ENCODE measurements around the gene MRPL40.
A peak's percentile ranks its signal among the peaks of the same experiment; 100 is the strongest.

The MRPL40 gene

GRCh38 chr22:19472233-19472632, 39.9 kb downstream of the MRPL40 start:
- H3K4me2 ChIP-seq (ENCODE audit: low read depth, low read length, poor library complexity, severe bottlenecking): no peak overlapping the region
- no peak overlapping the region for H3K4me3 ChIP-seq (ENCODE audit: low read length, poor library complexity, severe bottlenecking)
- H3K9ac ChIP-seq (ENCODE audit: low read depth, low read length, poor library complexity, severe bottlenecking): no peak overlapping the region
- H3K4me1 ChIP-seq (ENCODE audit: insufficient read depth, low read length, poor library complexity, severe bottlenecking): peaks cover 11% of the 10 kb centered on the region
- H3K79me2 ChIP-seq (ENCODE audit: insufficient read depth, low read length): peaks cover 25% of the 10 kb centered on the region
- TF ChIP-seq CTCF (conservative IDR thresholded peaks at IDR 0.05; ENCODE audit: low read length) (no peak), EZH2phosphoT487 (IDR thresholded peaks at IDR 0.05; ENCODE audit: borderline replicate concordance) (no peak)
- no peaks in the 10 kb centered on the region for H3K27me3 ChIP-seq (ENCODE audit: insufficient read depth, low read length, poor library complexity, severe bottlenecking)
- no peaks in the 10 kb centered on the region for H3K9me2 ChIP-seq (replicated peaks; ENCODE audit: low read depth, low read length)
- no peaks in the 10 kb centered on the region for H3K9me3 ChIP-seq (ENCODE audit: insufficient read depth, low read depth, low read length)
- H4K20me1 ChIP-seq (ENCODE audit: insufficient read depth, low read length, poor library complexity, severe bottlenecking): peaks cover 4% of the 10 kb centered on the region
- H3K36me3 ChIP-seq (ENCODE audit: insufficient read depth, low read length): peaks cover 62% of the 10 kb centered on the region; the same call in 1 of the 2 replicates
- H2AFZ ChIP-seq (ENCODE audit: low read length): no peak overlapping the region
- no peaks in the 10 kb centered on the region for H3F3A ChIP-seq (ENCODE audit: low read depth)

GRCh38 chr22:19473578-19473977, 41.2 kb downstream of the MRPL40 start:
- Histone ChIP-seq H3K9me3 (ENCODE audit: insufficient read depth, low read depth, low read length) (no peaks in the 10 kb centered on the region), H3K4me2 (ENCODE audit: low read depth, low read length, poor library complexity, severe bottlenecking) (no peak overlapping the region), H3K4me3 (ENCODE audit: low read length, poor library complexity, severe bottlenecking) (no peak overlapping the region), H3K9me2 (replicated peaks; ENCODE audit: low read depth, low read length) (no peaks in the 10 kb centered on the region), H3K9ac (ENCODE audit: low read depth, low read length, poor library complexity, severe bottlenecking) (no peak overlapping the region), H3K27me3 (ENCODE audit: insufficient read depth, low read length, poor library complexity, severe bottlenecking) (no peaks in the 10 kb centered on the region), H4K20me1 (ENCODE audit: insufficient read depth, low read length, poor library complexity, severe bottlenecking) (peaks cover 16% of the 10 kb centered on the region), H3K79me2 (ENCODE audit: insufficient read depth, low read length) (peaks cover 39% of the 10 kb centered on the region), H3K4me1 (ENCODE audit: insufficient read depth, low read length, poor library complexity, severe bottlenecking) (peaks cover 19% of the 10 kb centered on the region), H3F3A (ENCODE audit: low read depth) (no peaks in the 10 kb centered on the region), H3K36me3 (ENCODE audit: insufficient read depth, low read length) (peaks cover 49% of the 10 kb centered on the region; the same call in 1 of the 2 replicates), H2AFZ (ENCODE audit: low read length) (no peak overlapping the region)
- TF ChIP-seq CTCF (conservative IDR thresholded peaks at IDR 0.05; ENCODE audit: low read length) (peak; percentile 19; the same call in 1 of the 2 replicates), EZH2phosphoT487 (IDR thresholded peaks at IDR 0.05; ENCODE audit: borderline replicate concordance) (no peak)

GRCh38 chr22:19476023-19476422, 43.7 kb downstream of the MRPL40 start:
- Histone ChIP-seq H3K9ac (ENCODE audit: low read depth, low read length, poor library complexity, severe bottlenecking) (peak overlapping the region; percentile 26), H4K20me1 (ENCODE audit: insufficient read depth, low read length, poor library complexity, severe bottlenecking) (peaks cover 24% of the 10 kb centered on the region), H3K4me2 (ENCODE audit: low read depth, low read length, poor library complexity, severe bottlenecking) (peak overlapping the region; percentile 35), H3F3A (ENCODE audit: low read depth) (no peaks in the 10 kb centered on the region), H3K9me3 (ENCODE audit: insufficient read depth, low read depth, low read length) (no peaks in the 10 kb centered on the region), H2AFZ (ENCODE audit: low read length) (no peak overlapping the region), H3K79me2 (ENCODE audit: insufficient read depth, low read length) (peaks cover 55% of the 10 kb centered on the region), H3K36me3 (ENCODE audit: insufficient read depth, low read length) (peaks cover 25% of the 10 kb centered on the region; the same call in 1 of the 2 replicates), H3K4me3 (ENCODE audit: low read length, poor library complexity, severe bottlenecking) (no peak overlapping the region), H3K4me1 (ENCODE audit: insufficient read depth, low read length, poor library complexity, severe bottlenecking) (peaks cover 28% of the 10 kb centered on the region), H3K27me3 (ENCODE audit: insufficient read depth, low read length, poor library complexity, severe bottlenecking) (no peaks in the 10 kb centered on the region), H3K9me2 (replicated peaks; ENCODE audit: low read depth, low read length) (no peaks in the 10 kb centered on the region)
- TF ChIP-seq CTCF (conservative IDR thresholded peaks at IDR 0.05; ENCODE audit: low read length) (no peak), EZH2phosphoT487 (IDR thresholded peaks at IDR 0.05; ENCODE audit: borderline replicate concordance) (no peak)

All from Loucy (cell line).